Stimulated activated CD4-positive, alpha-beta T cell treated with anti-CD3 and anti-CD28 coated beads, Interleukin-12 subunit alpha, Interleukin-12 subunit beta, amount 100 ng/mL, for 48 hours (primary cell): Measurements from ENCODE around the gene TTC39A.
"Not testable (repeated sequence)": the region's sequence is repeated elsewhere in the genome, so short reads cannot be mapped to it uniquely, and the experiment has no call there.

Experiments used
- DNase-seq, 3 donors: peaks; one replicate each; pipeline ENCODE4 v3.0.0-alpha.2; 2020; ENCODE audit warnings: low read depth in 2 of 3, low spot score in 1 of 3

The TTC39A gene

GRCh38 chr1:51270751-51271150, 59.6 kb downstream of the TTC39A start:
- no peak for DNase-seq

GRCh38 chr1:51268634-51269033, 61.7 kb downstream of the TTC39A start:
- no peak for DNase-seq

- no peak for DNase-seq
Measured at GRCh38 chr1:51266791-51267190, 63.6 kb downstream of the TTC39A start.

GRCh38 chr1:51266181-51266580, 64.2 kb downstream of the TTC39A start:
- DNase-seq, result no peak

- no peak for DNase-seq
Measured at GRCh38 chr1:51265618-51266017, 64.7 kb downstream of the TTC39A start.

- DNase-seq, result no peak
Measured at GRCh38 chr1:51264451-51264850, 65.9 kb downstream of the TTC39A start.

- no peak for DNase-seq
Measured at GRCh38 chr1:51263147-51263877, 67.0 kb downstream of the TTC39A start.

- no peak for DNase-seq
Measured at GRCh38 chr1:51255331-51255730, 75.0 kb downstream of the TTC39A start.

GRCh38 chr1:51253691-51254090, 76.7 kb downstream of the TTC39A start:
- no peak for DNase-seq

GRCh38 chr1:51252366-51252765, 78.0 kb downstream of the TTC39A start:
- no peak for DNase-seq

GRCh38 chr1:51251165-51251564, 79.2 kb downstream of the TTC39A start:
- DNase-seq, result not testable (repeated sequence)

GRCh38 chr1:51250729-51251128, 79.6 kb downstream of the TTC39A start:
- DNase-seq, result not testable (repeated sequence)

GRCh38 chr1:51249445-51249844, 80.9 kb downstream of the TTC39A start:
- no peak for DNase-seq

- no peak for DNase-seq
Measured at GRCh38 chr1:51247499-51247898, 82.9 kb downstream of the TTC39A start.

GRCh38 chr1:51247022-51247421, 83.3 kb downstream of the TTC39A start:
- DNase-seq, result no peak

- DNase-seq, result no peak
Measured at GRCh38 chr1:51242546-51242945, 87.8 kb downstream of the TTC39A start.

GRCh38 chr1:51241119-51241518, 89.2 kb downstream of the TTC39A start:
- DNase-seq, result no peak

- no peak for DNase-seq
Measured at GRCh38 chr1:51240084-51240483, 90.3 kb downstream of the TTC39A start.

- DNase-seq, result no peak
Measured at GRCh38 chr1:51238034-51238403, 92.3 kb downstream of the TTC39A start.

GRCh38 chr1:51237351-51238033, 92.9 kb downstream of the TTC39A start:
- DNase-seq, result no peak
